DLD1 (cell line): ENCODE measurements around the gene PRDM16.

ENCODE experiments used
- in situ Hi-C: cut with HindIII; loops from 2 replicates; pipeline ENCODE4 v1.10.0; 2017; ENCODE audit warnings: low sequenced_read_pairs

Gene PRDM16

DNA sequence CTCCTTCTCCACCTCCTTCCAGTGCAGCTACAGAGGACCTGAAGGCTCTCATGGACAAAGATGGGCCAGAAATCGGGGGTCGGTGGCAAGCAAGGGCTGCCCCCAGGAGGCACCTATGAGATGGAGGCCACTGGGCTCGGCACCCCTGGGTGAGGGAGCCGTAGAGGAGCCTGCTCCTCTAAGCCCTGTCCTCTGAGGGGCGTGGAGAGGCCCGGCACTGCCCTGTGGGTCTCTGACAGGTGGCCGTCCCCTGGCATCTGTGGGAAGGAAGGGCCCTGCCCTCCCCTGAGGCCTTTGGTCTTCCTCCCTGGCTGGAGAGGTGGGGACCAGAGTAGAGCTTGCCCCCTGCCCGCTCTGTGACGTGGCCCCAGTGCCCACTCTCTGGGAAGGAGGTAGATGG lies 30.9 kb downstream of the PRDM16 start:
- in situ Hi-C loops, result no loop called here

DNA sequence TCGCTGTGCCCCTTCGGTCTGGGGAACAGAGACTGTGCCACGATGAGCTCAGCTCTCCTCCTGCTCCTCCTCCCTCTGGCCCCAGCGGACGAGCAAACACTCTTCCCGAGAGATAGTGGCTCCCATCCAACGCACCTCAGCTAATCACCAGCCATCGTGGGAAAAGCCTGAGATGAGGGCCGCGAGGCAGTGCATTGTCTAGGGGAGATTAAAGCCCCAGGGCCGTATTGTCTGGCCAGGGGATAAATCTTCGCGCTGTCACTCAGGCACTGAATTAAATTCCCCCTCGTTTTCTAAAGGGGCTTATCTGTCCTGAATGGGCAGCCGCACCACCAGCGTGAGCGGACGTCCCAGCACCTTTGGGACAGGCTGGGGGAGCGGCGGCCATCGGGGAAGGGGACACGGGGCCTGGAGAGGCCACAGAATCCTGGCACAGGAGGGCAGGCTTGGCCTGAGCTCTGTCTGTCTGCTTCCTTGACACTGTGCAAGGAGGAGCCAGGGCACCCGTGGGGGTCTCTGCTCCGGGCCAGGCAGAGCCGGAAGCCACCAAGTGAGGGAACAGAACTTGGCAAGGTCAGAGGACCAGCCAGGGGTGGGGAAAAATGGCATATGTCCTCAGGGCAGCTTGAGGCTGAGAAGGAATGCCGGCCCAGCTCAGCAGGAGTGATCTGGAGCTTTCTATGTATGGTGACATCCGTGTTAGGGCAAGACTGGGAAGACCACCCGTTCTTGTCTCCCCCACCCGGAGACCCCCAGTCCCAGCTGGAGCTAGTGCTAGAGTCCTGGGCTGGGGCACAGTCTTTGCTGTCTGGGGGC lies 32.3 kb downstream of the PRDM16 start:
- in situ Hi-C loops, result no loop called here

DNA sequence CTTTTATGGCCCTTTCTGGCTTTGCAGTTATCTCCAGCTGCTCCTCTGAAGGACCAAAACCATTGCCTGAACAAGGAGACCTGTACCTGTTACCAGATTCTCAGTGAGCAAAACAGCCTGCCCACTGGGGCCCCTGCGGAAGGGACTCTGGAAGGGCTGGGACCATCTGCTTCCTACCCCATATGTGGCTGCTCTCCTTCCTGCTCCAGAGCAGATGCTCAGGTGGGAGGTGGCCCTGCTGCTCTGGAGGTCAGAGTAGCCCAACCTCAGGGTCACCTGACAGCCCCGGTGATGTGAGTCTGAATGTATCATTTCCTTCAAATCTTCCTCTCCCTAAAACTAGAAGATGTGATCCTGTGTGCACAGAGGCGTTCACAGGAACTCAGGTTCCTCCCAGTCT lies 33.6 kb downstream of the PRDM16 start:
- in situ Hi-C loops, result no loop called here

DNA sequence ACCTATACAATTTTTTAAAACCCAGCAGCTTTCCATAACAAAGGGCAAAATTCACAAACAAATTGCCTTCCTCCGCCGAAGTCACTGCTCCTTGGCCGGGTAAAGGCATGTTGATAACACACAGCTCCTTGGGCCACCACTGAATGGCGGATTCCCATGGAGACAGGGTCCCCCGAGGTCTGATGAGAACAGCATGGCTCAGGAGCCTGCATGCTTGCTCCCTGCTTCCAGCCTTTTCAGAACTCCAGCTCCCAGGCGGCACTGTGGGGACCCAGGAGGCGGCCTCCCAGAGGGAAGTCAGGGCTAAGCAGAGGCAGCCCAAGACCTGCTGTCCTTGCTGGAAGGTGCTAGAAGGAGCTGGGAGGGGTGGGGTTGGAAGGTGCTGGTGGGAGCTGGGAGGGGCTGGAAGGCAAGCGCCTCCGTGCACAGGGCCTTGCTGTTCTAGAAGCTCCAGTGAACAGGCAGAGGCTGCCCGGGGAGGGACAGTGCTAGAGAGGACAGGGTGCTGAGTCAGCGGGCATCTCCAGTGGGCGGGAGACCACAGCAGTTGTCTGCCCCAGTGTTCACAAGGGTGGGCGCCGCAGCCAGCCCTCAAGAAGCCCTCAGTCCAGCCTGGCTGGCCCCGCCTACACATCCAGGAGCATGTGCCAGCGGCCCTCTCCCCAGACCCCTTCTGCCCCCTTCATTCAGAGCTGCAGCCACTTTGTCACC lies 35.1 kb downstream of the PRDM16 start:
- in situ Hi-C loops, result no loop called here

DNA sequence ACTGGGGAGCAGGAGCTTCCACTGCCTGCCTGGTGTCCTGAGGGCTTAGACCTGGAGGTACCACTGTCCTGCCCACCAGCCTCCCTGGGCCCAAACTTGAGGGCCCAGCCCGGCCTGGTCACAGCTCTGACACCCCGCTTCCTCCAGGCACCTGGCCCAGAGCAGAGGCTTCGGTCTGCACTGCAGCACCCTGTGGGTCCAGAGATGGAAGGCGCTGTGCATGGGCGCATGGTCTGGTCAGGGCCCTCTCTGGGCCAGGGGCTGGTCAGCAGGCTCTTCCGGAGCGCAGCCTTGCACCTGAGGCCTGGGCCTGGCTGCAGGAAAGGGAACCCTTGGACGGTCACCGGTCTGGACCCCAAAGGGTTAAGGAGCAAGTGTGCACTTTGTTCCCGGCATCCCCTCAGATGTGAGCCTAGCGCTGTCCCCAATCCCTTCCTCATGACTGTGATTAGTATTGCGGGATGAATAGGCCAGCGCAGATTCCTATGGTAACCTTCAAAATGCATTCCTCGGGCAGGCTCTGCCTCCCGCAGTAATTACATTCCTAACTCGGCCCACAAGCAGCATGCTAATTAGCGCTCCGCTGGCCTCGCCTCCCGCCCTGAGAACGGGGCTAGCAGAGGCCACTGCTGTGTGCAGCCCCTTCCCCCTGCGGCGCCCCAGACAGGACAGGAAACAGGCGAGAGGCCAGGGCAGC lies 36.3 kb downstream of the PRDM16 start:
- in situ Hi-C loops, result no loop called here

DNA sequence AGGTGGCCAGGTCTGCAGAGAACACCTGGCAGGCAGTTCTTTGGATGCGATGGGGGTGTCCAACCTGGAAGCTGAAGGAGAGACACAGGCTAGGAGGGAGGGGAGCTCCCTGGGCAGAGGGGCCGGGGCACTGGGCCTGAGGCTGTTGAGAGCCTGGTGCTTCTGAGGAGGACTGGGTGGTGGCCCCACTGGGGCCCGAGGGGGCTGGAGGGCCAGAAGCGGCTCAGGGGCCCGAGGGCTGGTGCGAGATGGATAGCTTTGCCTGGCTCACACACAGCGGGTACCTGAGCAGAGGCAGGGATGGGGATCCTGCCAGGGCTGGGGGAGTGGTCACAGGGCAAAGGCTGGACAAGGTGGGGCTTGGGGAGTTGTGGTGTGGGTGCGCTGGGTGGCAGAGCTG lies 37.2 kb downstream of the PRDM16 start:
- in situ Hi-C loops, result no loop called here

DNA sequence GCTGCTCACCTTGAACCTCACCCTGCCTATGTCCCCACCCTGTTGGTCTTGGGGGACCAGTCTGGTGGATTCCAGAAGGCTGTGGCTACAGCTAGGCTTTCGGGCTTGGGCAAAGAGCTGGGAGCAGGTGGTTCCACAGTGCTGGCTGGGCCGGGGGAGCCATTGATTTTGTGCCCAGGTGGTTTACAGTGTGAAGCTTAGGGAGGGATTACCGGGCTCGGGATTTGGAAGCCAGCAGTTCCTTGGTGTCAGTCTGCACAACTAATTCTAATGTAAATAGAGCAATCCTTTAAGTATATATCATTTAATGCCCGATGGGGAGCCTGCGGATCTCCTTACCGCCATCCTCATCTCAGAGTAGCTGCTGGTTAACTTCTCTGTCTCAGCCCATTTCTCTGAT lies 38.2 kb downstream of the PRDM16 start:
- in situ Hi-C loops, result no loop called here

DNA sequence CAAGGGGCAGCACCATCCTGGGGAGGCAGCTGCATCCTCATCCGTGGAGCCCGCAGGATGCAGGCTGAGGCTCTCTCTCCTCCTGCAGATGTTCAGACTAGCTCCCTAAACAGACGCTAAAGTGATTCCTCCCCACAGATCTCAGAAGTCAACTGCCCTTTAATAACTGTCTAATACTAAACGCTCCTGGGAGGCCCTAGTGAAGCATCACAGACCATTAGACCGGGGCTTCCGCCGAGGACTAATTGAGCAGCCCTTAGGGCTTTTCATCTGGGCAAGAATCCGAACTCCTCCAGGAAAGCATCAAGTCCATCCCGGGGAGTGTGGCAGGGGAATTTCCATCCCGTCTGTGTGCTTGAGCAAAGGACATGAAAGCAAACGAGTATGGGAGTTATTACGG lies 40.4 kb downstream of the PRDM16 start:
- in situ Hi-C loops, result no loop called here

DNA sequence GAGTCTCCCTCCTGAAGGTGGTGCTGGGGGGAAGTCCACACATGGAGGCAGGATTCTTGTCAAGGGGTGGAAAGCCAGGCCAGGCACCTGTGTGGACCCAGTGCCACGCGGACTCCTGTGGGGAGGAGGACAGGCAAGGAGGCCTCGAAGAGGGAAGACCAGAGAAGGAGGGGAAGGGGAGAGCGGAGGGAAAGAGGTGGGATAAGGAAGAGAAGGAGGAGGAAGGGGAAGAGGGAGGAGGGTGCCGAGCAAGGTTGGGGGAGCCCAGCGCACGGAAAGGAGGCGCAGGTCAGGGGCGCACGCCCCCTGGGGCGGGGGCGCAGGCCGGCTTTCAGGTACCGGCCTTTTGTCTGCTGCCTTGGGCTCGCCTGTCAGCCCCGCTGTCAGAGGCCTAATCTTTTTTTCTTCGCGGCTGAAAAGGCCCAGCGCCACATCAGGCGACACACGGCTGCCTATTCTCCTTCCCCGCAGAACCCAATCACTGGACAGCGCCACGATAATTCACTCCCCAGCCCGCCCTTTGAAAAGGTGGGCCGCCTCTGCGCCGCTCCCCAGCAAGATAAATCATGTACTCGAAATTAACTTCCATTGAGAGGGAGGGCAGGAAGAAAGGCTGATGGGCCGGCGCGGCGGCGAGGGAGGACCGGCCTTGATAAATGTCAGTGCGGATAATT lies 42.5 kb downstream of the PRDM16 start:
- in situ Hi-C loops, result no loop called here

DNA sequence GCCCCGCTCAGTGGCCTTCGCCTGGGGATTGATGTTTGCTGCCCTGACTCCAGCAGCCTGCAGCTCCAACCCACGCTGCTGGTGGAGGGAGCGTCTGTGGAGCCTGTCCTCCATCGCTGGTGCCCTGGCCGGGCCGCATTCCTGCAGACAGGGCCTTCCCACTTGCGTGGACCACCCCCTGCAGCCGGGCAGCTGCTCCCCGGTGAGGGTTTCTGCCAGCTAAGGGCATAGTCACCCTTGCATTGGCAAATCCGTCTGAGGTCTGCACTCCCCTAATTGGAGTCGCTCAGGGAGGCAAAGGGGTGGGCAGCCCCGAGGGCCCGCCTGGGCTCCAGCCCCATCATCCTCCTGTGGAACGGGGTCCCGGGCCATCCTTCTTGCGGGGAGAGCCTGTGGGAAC lies 43.5 kb downstream of the PRDM16 start:
- in situ Hi-C loops, result no loop called here

DNA sequence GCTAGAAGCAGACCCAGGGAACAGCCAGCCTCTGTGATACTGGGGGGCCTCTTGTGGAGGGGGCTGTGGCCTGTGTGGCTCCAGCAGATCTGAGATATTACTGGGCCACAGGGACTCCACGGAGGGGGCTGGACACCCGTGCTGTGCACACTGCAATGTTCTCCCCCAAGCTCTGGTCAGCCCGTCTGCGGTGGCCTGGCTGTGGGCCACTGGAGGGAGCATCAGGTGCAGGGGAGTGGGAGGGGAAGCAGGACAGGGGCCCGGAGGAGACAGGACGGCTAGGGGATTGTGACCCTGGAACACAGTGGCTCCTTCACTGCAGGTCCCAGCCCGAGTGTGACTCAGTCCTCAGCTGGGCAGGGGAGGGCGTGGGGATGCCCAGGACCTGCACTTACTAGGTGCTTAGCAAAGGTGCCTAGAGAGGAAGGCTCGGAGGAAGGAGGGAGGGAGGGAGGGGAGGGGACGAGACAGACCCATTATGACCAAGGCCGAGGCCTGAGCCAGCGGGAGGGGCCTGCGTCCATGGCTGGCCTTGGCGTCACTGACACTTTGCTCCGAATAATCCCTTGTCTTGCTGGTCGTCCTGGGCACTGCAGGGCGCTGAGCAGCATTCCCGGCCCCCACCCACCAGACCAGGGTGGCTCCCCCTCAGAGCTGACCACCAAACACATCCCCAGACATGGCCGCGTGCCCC lies 44.2 kb downstream of the PRDM16 start:
- in situ Hi-C loops, result no loop called here

DNA sequence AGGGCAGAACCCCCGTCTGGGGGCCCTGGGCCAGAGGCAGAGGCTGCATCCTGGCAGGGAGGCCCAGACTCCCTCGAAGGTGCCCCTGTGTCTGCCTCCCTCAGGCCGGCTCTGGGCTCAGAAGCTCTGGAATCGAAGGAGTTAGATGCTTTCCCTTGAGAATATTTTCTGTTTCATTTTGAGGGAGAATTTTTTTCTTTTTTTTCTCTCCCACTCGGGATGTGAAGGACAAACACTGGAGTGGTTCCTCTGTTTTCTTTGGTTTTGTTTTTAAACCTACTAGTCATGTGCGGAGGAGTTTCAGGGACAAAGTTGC lies 44.7 kb downstream of the PRDM16 start:
- in situ Hi-C loops, result no loop called here

DNA sequence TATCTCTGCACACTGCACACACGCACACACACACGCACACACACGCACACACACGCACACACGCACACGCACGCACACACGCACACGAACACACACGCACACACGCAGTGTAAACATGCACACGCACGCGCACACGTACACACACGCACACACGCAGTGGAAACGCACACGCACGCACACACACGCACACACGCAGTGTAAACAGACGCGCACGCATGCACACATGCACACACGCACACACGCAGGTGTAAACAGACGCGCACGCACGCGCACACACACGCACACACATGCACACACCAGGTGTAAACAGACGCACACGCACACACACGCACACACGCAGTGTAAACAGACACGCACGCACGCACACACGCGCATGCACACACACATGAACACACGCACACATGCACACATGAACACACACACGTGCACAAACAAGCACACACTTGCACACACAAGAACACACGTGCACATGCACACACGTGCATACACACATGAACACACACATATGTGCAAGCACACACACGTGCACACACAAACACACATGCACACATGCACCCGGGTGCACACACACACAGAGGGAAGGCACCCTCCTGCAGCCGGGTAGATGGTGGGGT lies 45.2 kb downstream of the PRDM16 start:
- in situ Hi-C loops, result no loop called here

DNA sequence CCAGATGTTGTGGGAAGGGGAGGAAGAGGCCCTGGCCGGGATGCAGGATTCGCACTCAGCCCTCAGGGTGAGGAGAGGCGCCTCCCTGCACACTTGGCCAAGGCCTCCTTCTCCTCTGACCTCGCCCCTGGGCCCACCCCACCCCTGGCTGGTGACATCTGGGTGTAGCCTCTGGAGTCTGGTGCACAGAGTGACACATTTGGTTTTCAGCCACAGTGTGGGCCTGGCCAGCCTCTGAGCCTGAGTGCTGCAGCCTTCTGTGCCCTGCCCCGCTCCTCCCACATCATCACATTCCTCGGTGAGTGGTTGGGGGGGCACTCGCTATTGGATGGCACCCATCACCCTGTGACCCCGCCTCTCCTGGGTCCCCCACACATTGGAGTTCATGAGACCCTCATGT lies 45.8 kb downstream of the PRDM16 start:
- in situ Hi-C loops, result no loop called here

DNA sequence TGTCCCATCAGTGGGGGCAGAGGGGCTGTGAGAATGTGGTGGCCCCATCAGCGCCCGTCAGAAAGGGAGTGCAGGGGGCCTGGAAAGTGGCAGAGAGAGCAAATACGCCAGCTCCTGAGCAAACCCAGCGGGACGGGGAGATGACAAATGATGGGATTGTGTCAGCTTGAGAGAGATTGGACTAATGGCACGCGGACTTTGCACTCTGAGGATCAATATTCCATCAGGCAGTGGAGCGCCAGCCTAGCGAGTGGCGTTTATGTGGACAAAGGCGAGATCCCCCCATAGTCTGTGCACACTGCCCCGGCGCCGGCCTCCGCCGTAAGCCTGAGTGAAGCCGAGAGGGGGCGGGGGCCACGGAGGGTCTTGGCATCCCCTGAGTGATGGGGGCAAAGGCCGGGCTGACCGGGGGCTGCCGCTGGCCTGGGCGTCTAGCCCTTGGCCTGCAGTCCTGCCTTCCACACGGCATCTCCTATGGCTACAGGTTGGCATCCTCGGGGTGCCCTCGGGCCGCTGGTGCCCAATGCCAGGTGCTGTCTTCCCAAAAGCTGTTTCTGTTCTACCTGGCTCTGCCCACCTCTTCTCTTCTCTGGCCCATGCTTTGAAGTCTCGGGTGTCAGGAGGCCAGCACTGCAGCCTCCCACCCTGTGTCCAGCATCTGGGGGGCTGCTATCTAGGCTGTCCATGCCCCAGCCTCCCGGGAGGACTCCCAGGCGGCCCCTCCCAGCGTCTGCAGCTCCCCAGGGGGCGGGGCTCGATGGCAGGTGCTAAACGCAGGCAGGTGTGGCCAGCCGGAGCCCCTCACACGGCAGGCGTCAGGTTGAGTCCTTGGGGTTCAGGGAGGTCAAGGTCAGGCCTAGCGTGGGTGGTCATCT lies 46.5 kb downstream of the PRDM16 start:
- in situ Hi-C loops, result no loop called here

DNA sequence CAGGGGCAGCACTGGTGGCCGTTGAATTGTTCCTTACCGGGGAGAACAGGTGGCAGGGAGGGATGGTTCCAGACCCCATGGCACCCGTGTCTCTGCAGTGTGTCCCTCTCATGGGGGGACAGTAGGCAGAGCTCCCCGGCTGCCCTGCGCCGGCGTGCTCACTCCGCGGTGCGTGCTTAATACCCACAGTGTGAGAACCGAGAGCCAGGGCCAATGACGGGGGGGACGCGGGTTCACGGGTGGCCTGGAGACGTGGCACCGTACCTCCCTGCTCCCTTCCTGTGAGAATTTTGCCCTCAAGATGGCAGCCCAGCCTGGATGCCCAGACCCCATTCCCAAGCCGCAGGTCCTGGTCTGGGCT lies 47.1 kb downstream of the PRDM16 start:
- in situ Hi-C loops, result no loop called here

DNA sequence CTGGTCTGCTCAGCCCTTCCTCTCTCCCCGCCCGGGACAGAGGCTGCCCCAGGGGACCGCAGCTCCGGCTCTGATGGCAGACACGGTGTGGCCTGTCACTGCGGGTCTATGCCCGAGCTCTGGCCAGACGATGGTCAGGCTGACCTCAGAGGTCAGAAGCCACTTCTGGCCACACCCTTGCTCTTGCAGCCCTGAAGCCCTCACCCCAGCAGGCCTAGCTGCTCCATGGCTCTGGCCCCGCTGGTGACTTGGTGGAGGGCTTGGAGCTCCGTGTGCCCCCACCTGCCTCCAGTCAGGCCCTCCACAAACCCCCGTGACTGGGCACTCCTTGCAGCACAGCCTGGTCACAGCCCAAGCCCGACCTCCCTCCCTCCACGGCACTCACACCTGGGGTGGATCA lies 47.6 kb downstream of the PRDM16 start:
- in situ Hi-C loops, result no loop called here

DNA sequence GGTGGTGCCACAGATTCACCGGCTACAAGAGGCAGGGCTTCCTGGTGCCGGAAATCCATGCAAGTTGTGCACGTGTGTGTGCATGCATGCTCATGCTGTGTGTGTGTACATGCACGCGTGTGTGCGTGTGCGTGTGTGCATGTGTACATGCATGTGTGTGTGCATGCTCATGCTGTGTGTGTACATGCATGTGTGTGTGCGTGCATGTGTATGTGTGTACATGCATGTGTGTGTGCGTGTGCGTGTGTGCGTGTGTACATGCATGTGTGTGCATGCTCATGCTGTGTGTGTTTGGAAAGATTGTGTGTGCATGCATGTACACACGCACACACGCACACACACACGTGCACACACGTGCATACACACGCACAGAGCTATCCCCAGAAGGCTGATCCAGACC lies 48.9 kb downstream of the PRDM16 start:
- in situ Hi-C loops, result no loop called here

DNA sequence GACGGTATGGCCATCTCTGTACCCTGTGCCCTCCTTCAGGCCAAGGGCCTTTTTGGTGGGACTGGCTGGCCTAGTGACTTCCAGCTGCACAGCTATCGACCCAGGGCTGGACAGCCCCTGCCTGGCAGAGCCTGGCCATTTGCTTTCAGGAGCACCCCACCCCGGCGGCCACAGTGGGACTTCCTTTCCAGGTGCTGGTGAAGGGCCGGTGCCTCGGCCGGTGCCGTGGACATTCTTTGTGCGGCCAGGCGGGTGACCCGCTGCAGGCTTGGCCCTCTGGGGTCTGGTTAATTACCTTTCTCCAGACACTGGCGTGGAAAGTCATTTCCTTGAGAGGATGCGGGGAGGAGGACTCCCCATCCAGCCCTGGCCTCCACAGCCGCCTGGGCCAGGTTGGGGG lies 50.1 kb downstream of the PRDM16 start:
- in situ Hi-C loops, result no loop called here

DNA sequence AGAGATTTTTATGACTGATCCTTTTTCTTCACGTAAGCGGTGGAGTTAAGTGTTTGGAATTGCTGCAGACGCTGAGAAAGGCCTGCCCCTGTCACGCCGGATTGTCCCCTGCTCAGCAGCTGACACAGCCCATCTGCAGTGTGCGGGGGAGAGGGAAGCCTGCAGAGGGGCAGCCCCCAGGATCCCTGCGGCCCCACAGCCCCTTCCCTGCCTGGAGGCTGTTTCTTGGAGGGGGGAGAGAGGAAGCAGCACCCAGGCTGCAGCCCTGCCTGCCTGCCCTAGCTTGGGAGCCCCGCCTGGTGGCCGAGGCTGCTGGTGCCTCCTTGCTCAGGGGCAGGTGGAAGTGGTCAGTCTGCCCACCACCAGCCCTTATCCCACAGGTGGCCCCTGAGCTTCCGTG lies 50.7 kb downstream of the PRDM16 start:
- in situ Hi-C loops, result no loop called here
